ENCODE results near the gene TCERG1.
A peak's percentile ranks its signal among the peaks of the same experiment; 100 is the strongest.

The TCERG1 gene

GRCh38 chr5:146440870-146441495, 6.2 kb upstream of the TCERG1 start:
- TF ChIP-seq CTCF (IDR thresholded peaks at IDR 0.05; ENCODE audit: poor library complexity, severe bottlenecking) = no peak

GRCh38 chr5:146441896-146442295, 5.2 kb upstream of the TCERG1 start:
- DNase-seq (ENCODE audit: low spot score) (no peak), ATAC-seq (ENCODE audit: low read depth) (peak; percentile 49; the same call in 2 of the 3 replicates)
- H3K4me3 ChIP-seq (ENCODE audit: severe bottlenecking) = no peak overlapping the region
- no peak overlapping the region for H3K27ac ChIP-seq (ENCODE audit: poor library complexity, severe bottlenecking)
- no peaks in the 10 kb centered on the region for H3K36me3 ChIP-seq (ENCODE audit: low read depth)
- H3K27me3 ChIP-seq (ENCODE audit: insufficient read depth, poor library complexity, severe bottlenecking) = no peaks in the 10 kb centered on the region
- no peaks in the 10 kb centered on the region for H3K9me3 ChIP-seq (ENCODE audit: severe bottlenecking)
- TF ChIP-seq CTCF (IDR thresholded peaks at IDR 0.05; ENCODE audit: poor library complexity, severe bottlenecking) = no peak
- H3K4me1 ChIP-seq (ENCODE audit: insufficient read depth, poor library complexity, severe bottlenecking) = peaks cover 11% of the 10 kb centered on the region

More at GRCh38 chr5:146440870-146441495, 6.2 kb upstream of the TCERG1 start:
- no peaks in the 10 kb centered on the region for H3K27me3 ChIP-seq (ENCODE audit: insufficient read depth, poor library complexity, severe bottlenecking)
- H3K4me1 ChIP-seq (ENCODE audit: insufficient read depth, poor library complexity, severe bottlenecking) = peaks cover 7% of the 10 kb centered on the region
- no peak overlapping the region for H3K27ac ChIP-seq (ENCODE audit: poor library complexity, severe bottlenecking)
- no peak overlapping the region for H3K4me3 ChIP-seq (ENCODE audit: severe bottlenecking)
- no peaks in the 10 kb centered on the region for H3K36me3 ChIP-seq (ENCODE audit: low read depth)
- no peaks in the 10 kb centered on the region for H3K9me3 ChIP-seq (ENCODE audit: severe bottlenecking)
- DNase-seq (ENCODE audit: low spot score) = no peak
- ATAC-seq (ENCODE audit: low read depth) = no peak; the same call in 2 of the 3 replicates

GRCh38 chr5:146447734-146448380, 724 bp downstream of the TCERG1 start:
- ATAC-seq (ENCODE audit: low read depth) (peak; percentile 10; the same call in 1 of the 3 replicates), DNase-seq (ENCODE audit: low spot score) (no peak)
- peak overlapping the region; percentile 81 for H3K27ac ChIP-seq (ENCODE audit: poor library complexity, severe bottlenecking)
- H3K9me3 ChIP-seq (ENCODE audit: severe bottlenecking) = no peaks in the 10 kb centered on the region
- no peak for TF ChIP-seq CTCF (IDR thresholded peaks at IDR 0.05; ENCODE audit: poor library complexity, severe bottlenecking)
- peaks cover 29% of the 10 kb centered on the region for H3K36me3 ChIP-seq (ENCODE audit: low read depth)
- H3K4me3 ChIP-seq (ENCODE audit: severe bottlenecking) = peak overlapping the region; percentile 95
- H3K4me1 ChIP-seq (ENCODE audit: insufficient read depth, poor library complexity, severe bottlenecking) = peaks cover 32% of the 10 kb centered on the region
- H3K27me3 ChIP-seq (ENCODE audit: insufficient read depth, poor library complexity, severe bottlenecking) = no peaks in the 10 kb centered on the region

GRCh38 chr5:146448783-146449519, 1.8 kb downstream of the TCERG1 start:
- Histone ChIP-seq H3K27ac (ENCODE audit: poor library complexity, severe bottlenecking) (no peak overlapping the region), H3K4me3 (ENCODE audit: severe bottlenecking) (peak overlapping the region; percentile 95), H3K9me3 (ENCODE audit: severe bottlenecking) (no peaks in the 10 kb centered on the region), H3K36me3 (ENCODE audit: low read depth) (peaks cover 35% of the 10 kb centered on the region), H3K27me3 (ENCODE audit: insufficient read depth, poor library complexity, severe bottlenecking) (no peaks in the 10 kb centered on the region), H3K4me1 (ENCODE audit: insufficient read depth, poor library complexity, severe bottlenecking) (peaks cover 32% of the 10 kb centered on the region)
- no peak for TF ChIP-seq CTCF (IDR thresholded peaks at IDR 0.05; ENCODE audit: poor library complexity, severe bottlenecking)
- no peak for ATAC-seq (ENCODE audit: low read depth)
- no peak for DNase-seq (ENCODE audit: low spot score)
